Upper lobe of left lung (tissue), 6 donors: ENCODE measurements around the gene MDFI. TPM values are rescaled to one million over a fixed set of nuclear protein-coding genes. Genes with fewer than 3 reads are reported as not detected.
A peak's percentile ranks its signal among the peaks of the same experiment; 100 is the strongest.

Source experiments
- ATAC-seq, 2 donors: fragments of 200-7000 bp; cut with Tn5 transposase; one replicate each; pipeline ENCODE4 v1.9.1; 2022; ENCODE audit warnings: mild to moderate bottlenecking in 2 of 2, moderate library complexity in 2 of 2; ENCODE audit not compliant: low FRiP score in 2 of 2
- DNase-seq, 2 donors: peaks; one replicate each; pipeline ENCODE4 v3.0.0-alpha.2; 2019 to 2020
- H3K27ac ChIP-seq, 4 donors: fragments of 200-600 bp; sonication (generic); one replicate each; pipeline ENCODE4 v1.5.1; 2016 to 2019
- H3K27me3 ChIP-seq, 4 donors: fragments of 200-600 bp; sonication (generic); one replicate each; pipeline ENCODE4 v1.5.1; 2017 to 2019
- H3K36me3 ChIP-seq, 4 donors: fragments of 200-600 bp; sonication (generic); one replicate each; pipeline ENCODE4 v1.5.1; 2016 to 2019
- H3K4me1 ChIP-seq, 4 donors: fragments of 200-600 bp; sonication (generic); one replicate each; pipeline ENCODE4 v1.5.1; 2018 to 2019
- H3K4me3 ChIP-seq, 4 donors: fragments of 200-600 bp; sonication (generic); one replicate each; pipeline ENCODE4 v1.5.1; 2017 to 2019; ENCODE audit warnings: mild to moderate bottlenecking in 2 of 4, moderate library complexity in 1 of 4
- H3K9me3 ChIP-seq, 4 donors: fragments of 200-600 bp; sonication (generic); one replicate each; pipeline ENCODE4 v1.5.1; 2018 to 2019
- EP300 ChIP-seq, 4 donors: sonication (generic); formaldehyde crosslinking; IDR thresholded peaks; one replicate each; pipeline ENCODE4 v1.5.1; 2017; ENCODE audit warnings: antibody characterized with exemption in 4 of 4, control low read depth in 2 of 4
- POLR2A ChIP-seq, 4 donors: fragments of 450-650 bp; IDR thresholded peaks; one replicate each; pipeline ENCODE4 v1.5.1; 2016 to 2017; ENCODE audit warnings: antibody characterized with exemption in 4 of 4, mild to moderate bottlenecking in 2 of 4
- POLR2AphosphoS5 ChIP-seq, 2 donors: sonication (generic); formaldehyde crosslinking; IDR thresholded peaks; one replicate each; pipeline ENCODE4 v1.5.1; 2017; ENCODE audit warnings: antibody characterized with exemption in 2 of 2
- WGBS, 2 donors: methylation state at CpG; one replicate each; pipeline ENCODE4 v1.1.5; 2017 to 2018; 5-methylcytosine and 5-hydroxymethylcytosine counted together
- total RNA-seq, 6 donors: library from RNA; depleted of rRNA in 4 of 6; stranded (reverse); fragments of >200 nt in 4 of 6; gene quantifications; one replicate each; pipeline versions ENCODE4 v1.1.0 to v1.2.1, GENCODE V29; 2016 to 2021
- TF ChIP-seq, protein P1 (sequence below), 6 experiments: fragments of 450-650 bp in 4 of 6; fragments of 200-600 bp in 2 of 6; sonication (generic) in 2 of 6; IDR thresholded peaks; one replicate each; pipeline ENCODE4 v1.5.1; 2016 to 2019; ENCODE audit warnings: antibody characterized with exemption in 6 of 6
- donor health status: DM: no; HTN: no; CAD: no; lungs with moderate emphysema.
- donor health status: DM: no; HTN: yes; CAD: no; lungs with severe emphysema.

The MDFI gene
- total RNA-seq, 6 donors from 2014 or later, result 4.9 to 23.4 (median 8.0) TPM

DNA sequence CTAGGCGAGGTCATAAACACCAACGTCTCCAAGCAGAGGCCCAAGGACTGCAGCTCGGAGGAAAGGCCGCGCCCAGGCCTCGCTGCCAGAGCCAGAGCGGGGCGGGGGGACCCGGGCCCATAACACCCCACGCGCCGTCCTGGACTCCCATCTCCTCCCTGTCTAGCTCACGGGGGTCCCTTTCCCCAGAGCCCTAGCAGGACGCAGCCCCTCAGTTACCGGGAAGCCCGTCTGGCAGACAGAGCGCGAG, 44.9 kb downstream of the MDFI start:
- H3K27ac ChIP-seq, result peak overlapping the region in 3 of 4 donors; percentile 31 to 71 (median 49)
- H3K4me1 ChIP-seq, result peaks cover 20 to 22% (median 22%) of the 10 kb centered on the region in 4 donors
- ATAC-seq (peak; percentile 0 to 50), DNase-seq (no peak)
- H3K36me3 ChIP-seq, result peaks cover 9 to 42% (median 33%) of the 10 kb centered on the region in 4 donors
- H3K4me3 ChIP-seq, result peak overlapping the region in 3 of 4 donors; percentile 20 to 55 (median 43)
- 22% methylated on average over 16 of the region's 18 CpGs; no CpG with 5 or more reads in 1 of the 2 donors for WGBS, 2 donors
- TF ChIP-seq POLR2AphosphoS5 (IDR thresholded peaks at IDR 0.05) (no peak), EP300 (IDR thresholded peaks at IDR 0.05) (no peak), POLR2A (IDR thresholded peaks at IDR 0.05) (no peak)
- TF ChIP-seq, protein P1, sequence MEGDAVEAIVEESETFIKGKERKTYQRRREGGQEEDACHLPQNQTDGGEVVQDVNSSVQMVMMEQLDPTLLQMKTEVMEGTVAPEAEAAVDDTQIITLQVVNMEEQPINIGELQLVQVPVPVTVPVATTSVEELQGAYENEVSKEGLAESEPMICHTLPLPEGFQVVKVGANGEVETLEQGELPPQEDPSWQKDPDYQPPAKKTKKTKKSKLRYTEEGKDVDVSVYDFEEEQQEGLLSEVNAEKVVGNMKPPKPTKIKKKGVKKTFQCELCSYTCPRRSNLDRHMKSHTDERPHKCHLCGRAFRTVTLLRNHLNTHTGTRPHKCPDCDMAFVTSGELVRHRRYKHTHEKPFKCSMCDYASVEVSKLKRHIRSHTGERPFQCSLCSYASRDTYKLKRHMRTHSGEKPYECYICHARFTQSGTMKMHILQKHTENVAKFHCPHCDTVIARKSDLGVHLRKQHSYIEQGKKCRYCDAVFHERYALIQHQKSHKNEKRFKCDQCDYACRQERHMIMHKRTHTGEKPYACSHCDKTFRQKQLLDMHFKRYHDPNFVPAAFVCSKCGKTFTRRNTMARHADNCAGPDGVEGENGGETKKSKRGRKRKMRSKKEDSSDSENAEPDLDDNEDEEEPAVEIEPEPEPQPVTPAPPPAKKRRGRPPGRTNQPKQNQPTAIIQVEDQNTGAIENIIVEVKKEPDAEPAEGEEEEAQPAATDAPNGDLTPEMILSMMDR (IDR thresholded peaks at IDR 0.05), result no peak
- no peaks in the 10 kb centered on the region for H3K9me3 ChIP-seq
- no peaks in the 10 kb centered on the region for H3K27me3 ChIP-seq

DNA sequence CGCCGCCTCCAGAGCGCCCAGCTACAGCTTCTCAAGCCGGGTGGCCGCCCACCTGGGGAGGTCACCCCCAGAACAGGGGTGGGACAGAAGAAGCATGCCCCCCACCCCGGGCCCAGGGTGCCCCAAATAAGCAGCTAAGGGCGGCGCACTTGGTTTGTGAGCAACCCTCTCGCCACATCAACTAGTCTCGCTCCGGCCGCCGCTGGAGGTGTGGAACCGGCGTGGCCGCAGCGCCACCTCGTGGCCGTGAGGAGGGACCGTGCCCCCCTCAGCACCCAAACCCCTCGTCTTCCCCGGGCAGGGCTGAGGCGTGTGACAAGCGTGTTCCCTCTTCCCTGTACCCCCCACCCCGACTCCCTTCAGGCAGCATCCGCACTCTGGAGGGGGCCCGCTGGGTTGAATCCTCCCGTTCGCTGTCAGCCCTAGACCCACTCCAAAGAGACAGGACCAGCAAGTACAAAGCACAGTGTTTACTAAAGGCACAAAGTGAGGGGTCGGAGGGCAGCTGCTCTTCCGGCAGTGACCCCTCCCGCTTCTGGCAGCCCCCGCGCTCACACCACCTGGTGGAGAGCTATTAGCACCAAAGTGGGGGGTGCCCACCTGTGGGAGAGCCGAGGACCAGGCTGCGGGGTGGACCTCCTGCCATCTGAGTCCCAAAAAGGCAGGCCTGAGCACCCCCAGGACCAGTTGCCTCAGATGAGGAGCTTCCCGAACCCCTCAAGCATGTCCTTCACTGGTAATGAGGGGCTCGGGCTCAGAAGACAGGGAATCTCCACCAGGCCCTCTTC, 45.4 kb downstream of the MDFI start:
- 16 to 20% methylated on average over 5 to 31 of the region's 38 CpGs for WGBS, 2 donors
- peaks cover 12 to 46% (median 35%) of the 10 kb centered on the region in 4 donors for H3K36me3 ChIP-seq
- TF ChIP-seq EP300 (IDR thresholded peaks at IDR 0.05) (no peak), POLR2AphosphoS5 (IDR thresholded peaks at IDR 0.05) (no peak), POLR2A (IDR thresholded peaks at IDR 0.05) (peak in 1 of 4 donors; percentile 32)
- TF ChIP-seq, protein P1 (IDR thresholded peaks at IDR 0.05), result peak; percentile 91 to 95 (median 92)
- H3K27me3 ChIP-seq, result no peaks in the 10 kb centered on the region
- H3K4me1 ChIP-seq, result peaks cover 20 to 22% (median 22%) of the 10 kb centered on the region in 4 donors
- DNase-seq (peak; percentile 82 to 96), ATAC-seq (peak; percentile 84 to 93)
- peak overlapping the region in 3 of 4 donors; percentile 20 to 55 (median 43) for H3K4me3 ChIP-seq
- peak overlapping the region in 3 of 4 donors; percentile 31 to 71 (median 49) for H3K27ac ChIP-seq
- no peaks in the 10 kb centered on the region for H3K9me3 ChIP-seq

DNA sequence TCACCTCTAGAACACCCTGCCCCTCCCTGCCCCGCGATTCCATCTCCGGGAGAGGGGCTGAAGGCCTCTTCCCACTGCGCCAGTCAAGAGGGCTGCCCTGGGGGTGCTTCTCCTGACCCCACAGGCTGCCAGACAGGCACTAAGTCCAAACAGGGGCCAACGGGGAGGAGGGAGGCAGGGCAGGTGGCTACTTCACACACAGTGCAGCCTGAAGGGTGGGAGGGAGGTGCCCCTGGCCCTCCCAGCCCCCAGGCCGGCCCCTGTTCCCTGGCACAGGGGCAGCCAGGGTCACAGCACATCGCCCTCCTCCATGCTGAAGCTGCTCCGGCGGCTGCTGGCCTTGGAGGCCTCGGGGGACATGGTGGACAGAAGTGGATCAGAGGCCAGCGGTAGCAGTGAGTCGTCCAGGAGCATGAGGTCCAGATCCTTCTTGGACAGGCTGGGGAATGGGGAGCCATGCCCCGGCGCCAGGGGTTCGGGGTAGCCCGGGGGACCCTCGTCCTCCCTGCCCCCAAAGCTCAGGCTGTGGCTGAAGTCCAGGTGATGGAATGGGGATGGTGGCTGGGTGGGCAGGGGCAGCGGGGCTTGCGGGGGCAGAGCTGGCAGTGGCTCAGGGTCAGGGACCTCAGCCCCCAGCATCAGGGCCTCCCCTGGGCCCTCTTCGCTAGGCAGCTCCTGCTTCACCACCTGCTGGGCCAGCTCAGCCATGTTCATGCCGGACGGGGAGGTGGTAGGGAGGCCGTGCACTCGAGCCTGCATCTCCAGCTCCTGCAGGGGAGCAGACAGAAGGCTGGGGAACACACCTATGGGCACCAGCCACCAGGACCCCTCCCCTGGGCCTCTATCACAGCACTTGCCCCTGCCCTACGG, 46.3 kb downstream of the MDFI start:
- H3K9me3 ChIP-seq, result no peaks in the 10 kb centered on the region
- H3K27ac ChIP-seq, result no peak overlapping the region
- H3K27me3 ChIP-seq, result no peaks in the 10 kb centered on the region
- H3K4me3 ChIP-seq, result no peak overlapping the region
- DNase-seq, result peak in 1 of 2 donors; percentile 82
- ATAC-seq, result no peak
- peaks cover 16 to 54% (median 39%) of the 10 kb centered on the region in 4 donors for H3K36me3 ChIP-seq
- 85 to 92% methylated on average over 10 to 22 of the region's 25 CpGs for WGBS, 2 donors
- H3K4me1 ChIP-seq, result peaks cover 20 to 22% (median 22%) of the 10 kb centered on the region in 4 donors
- no peak for TF ChIP-seq POLR2AphosphoS5 (IDR thresholded peaks at IDR 0.05)
- no peak for TF ChIP-seq EP300 (IDR thresholded peaks at IDR 0.05)
- no peak for TF ChIP-seq POLR2A (IDR thresholded peaks at IDR 0.05)
- TF ChIP-seq, protein P1 (IDR thresholded peaks at IDR 0.05), result no peak

DNA sequence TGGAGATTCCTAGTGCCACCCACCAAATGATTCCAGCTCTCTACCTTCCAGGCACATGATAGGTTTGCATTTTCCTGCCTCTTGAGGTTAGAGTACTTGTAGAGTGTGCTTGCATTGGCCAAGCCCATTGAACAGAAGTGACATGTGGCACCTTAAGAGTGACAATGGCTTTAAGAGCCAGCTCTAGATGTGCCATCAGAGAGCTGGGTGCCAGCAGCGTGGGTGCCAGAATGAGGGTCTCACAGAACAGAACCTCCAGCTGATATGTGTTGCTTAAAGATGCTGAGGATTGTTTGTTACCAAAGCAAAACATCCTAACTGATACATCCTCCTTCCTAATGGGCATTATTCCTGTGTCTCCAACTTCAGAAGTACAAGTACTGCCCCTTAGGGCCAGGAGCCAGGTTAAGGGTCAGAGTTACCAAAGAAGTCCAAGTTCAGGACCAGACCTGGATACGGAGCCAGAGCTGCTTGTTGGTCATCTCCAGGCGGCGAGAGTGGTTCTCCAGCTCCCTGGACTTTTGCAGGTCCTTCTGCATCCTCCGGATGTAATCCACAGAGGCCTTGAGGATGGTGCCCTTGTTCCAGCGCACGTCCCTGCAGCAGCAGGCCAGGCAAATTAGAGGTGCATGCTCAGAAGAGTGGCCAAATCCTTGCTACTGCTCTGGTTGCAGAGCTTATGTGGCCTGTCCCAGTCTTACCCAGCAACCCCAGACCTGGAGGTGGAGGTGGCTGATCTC, 47.5 kb downstream of the MDFI start:
- TF ChIP-seq POLR2AphosphoS5 (IDR thresholded peaks at IDR 0.05) (no peak), EP300 (IDR thresholded peaks at IDR 0.05) (no peak), POLR2A (IDR thresholded peaks at IDR 0.05) (no peak)
- TF ChIP-seq, protein P1 (IDR thresholded peaks at IDR 0.05), result no peak
- DNase-seq (no peak), ATAC-seq (no peak)
- 87 to 98% methylated on average over 5 to 7 of the region's 7 CpGs for whole genome bisulfite sequencing, 2 donors
- Histone ChIP-seq H3K27me3 (no peaks in the 10 kb centered on the region), H3K4me3 (no peak overlapping the region), H3K27ac (no peak overlapping the region), H3K4me1 (peaks cover 20 to 22% (median 22%) of the 10 kb centered on the region in 4 donors), H3K9me3 (no peaks in the 10 kb centered on the region), H3K36me3 (peaks cover 21 to 67% (median 51%) of the 10 kb centered on the region in 4 donors)
